Hematopoietic multipotent progenitor cell treated with erythropoietin and hydrocortisone succinate and interleukin-3 and kit ligand, for 4 days (in vitro differentiated cells): ENCODE results near the gene MYOM3.

Source experiments
- DNase-seq: peaks from one replicate; pipeline ENCODE4 v3.0.0-alpha.2; 2015

MYOM3 gene

DNA sequence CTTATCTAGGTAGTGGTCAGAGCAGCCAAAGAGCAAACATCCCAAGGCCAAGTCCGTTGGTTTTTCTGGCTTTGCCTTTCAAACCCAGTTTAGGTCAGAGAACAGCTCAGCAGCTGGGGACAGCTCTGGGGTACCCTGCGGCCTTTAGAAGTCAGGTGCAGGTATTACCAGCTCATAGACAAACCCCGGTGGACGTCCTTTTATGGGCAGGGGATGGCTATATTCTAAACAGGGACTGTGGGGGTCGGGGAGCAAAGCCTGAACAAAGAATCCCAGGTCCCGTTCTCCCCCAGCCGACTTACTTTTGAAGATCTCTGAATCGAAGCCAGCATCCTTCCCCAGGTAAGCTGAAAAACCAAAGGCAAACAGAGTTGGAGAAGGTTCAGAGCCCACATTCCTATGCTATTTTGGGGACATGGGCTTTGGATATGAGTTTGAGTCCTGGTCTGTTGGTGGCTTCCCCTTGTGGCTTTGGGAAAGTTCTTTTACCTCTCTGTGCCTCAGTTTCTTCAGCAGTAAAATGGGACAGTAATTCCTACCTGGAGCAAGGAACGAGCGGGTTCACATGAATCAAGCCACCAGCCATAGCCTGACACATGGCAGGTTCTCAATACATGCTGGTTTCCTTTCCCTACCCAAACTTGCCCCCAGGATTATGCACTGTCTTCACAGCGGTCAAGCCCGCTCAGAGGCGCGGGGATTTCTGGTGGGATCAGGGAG lies 16.6 kb downstream of the MYOM3 start:
- no peak for DNase-seq

DNA sequence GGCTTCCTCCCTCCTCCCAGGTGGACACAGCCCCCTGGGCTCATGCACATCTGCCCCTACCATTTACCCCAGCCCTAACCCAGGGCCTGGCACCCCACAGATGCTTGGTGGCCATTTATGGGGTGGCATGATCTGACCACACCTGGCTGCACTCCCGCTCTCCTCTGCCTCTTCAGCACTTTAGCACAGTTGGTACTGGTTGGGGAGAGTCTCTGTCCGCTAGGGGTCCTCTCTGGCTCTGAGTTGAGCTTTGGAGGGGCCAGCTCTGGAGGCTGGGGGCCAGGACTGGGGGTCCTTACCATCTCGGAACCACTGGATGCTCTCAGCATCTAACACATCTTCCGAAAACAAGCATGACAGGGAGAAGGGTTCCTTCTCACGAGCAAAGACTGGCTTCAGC lies 17.4 kb downstream of the MYOM3 start:
- DNase-seq, result no peak

DNA sequence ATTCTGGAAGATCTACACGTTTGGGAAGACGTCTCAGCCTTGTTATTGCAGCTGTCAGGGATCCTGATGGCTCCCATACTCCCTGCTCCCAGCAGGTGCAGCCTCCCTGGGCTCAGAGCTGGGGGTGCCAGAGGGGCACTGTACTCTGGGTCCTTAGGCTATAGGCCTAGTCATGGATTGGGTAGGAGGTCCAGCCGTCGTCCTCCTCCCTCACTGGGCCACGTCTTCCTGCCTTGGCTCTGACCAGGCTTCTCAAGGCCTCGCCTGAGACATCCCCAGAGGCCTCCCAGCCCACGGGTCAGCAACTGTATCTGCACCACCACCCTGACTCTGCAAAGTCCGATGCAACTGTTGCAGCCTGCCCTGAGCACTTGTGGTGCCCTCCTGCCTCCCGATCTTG lies 18.2 kb downstream of the MYOM3 start:
- no peak for DNase-seq

DNA sequence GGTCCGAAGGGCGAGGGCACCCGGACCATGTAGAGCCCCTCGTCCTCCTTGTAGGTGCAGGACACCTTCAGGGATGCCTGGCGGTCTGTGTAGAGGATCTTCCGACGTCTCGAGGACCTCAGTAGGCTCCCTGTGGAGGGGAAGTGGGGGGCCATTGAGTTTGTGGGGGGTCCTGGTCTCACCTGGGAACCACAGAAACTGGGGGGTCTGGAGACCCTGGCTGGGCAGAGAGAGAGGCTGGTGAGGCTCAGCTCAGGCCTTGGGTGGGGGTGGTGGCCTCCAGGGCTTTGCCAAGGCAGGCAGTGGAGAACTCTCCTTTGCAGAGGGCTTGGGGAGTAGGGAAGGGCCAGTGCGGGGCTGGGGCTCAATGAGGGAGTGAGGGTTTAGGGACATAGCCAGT lies 19.0 kb downstream of the MYOM3 start:
- DNase-seq, result no peak

DNA sequence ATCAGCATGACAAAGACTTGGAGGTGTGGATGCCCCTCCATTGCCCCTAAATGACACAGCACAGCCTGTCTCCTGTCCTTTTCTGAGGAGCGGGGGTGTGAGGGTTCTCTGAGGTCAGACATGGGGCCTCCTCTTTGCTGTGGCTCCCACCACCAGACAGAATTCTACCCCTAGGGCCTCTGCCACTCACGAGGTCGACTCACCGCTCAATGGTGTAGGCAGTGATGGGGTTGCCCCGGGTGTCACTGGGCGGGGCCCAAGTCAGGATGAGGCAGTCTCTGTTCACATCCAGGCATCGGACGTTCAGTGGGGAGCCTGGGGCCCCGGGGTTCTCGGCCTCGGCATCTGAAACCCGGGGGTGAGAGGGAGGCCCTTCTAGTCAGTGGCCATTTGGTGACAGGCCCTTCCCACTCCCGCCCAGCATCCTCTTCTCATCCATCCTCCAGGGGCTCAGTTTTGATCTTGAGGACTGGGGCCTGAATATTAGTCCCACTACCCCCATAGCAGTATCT lies 19.9 kb downstream of the MYOM3 start:
- DNase-seq, result no peak

DNA sequence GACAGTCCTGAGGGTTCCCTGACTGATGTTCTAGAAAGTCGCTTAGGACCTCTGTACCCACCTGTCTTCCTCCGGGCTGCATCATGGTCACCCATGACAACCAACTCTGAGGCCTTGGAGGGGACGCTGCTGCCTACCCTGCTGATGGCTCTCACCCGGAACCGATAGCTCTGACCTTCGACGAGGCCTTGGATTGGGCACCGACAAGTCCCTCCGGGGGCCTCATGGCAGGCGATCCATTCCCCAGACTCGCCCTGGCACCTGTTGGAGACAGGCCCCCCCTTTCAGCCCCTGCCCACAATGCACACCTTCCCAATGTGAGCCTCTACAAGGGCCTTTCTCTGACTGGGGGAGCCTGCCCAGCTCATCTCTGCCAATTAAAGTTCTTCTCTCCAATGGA lies 21.2 kb downstream of the MYOM3 start:
- DNase-seq, result no peak

DNA sequence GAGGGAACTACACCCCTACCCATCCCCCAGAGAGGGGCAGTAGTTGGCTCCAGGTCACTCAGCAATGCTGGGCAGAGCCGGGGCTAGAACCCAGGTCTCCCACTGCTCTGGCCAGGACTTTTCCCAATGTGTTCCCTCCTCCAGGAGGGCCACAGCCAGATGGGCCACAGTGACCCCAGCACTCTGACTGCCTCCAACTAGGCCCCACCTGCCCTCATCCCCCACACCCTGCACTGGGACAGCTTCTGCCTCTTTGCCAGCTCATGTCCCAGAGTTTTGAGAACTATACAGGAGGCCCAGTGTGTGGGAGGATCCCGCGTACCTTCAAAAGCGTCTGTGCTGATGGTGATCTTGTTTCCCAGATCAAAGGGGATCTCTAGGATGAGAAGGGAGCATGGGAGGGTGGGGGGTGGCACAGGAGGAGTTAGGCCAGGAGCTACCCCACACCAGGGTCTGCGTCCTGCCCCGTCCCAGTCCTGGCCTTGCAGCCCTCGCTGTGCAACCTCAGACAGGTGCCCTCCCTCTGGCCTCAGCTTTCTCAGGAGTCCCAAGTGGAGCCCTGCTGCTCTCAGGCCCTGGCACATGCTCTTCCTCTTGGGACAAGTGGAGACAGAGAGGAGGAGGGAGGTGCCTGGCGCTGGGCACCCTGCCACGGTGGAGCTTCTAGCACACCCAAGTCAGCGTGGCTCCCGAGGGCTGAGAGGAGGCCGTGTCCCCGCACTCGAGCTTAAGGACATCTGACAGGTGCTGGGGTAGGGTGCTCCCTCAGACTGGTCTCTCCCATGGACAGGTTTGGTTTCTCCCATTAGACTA lies 22.0 kb downstream of the MYOM3 start:
- no peak for DNase-seq

DNA sequence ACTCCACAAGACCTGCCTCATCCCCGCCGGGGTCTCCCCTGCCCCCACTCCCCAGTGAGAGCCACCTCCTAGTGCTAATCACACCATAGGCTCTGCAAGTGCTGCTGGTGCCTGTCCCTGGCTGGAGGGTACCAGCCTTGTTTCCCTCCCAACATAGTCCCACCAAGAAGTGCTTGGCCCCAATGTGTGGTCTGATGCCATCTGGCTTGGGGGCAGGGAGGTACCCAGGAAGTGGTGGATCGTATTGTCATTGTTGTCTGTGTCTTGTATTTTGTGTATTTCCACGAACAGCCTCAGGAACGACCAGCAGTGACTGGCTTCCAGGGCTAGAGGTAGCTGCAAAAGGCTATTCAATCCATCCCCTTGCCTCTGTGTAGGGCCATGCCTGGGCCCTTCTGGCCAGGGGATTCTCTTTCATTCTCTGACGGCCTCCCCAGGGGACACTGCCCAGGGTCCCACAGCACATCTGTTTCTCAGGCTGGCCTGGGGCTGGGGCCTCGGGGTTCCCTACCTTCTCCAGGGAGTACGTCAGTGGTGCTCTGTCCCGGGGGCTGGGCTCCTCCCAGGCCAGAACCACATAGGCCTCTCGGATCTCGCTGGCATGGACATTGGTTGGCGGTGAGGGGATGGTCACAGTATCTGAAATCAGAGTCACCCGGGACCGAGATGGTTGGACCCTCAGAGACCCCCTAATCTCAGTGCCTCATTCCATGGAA lies 22.8 kb downstream of the MYOM3 start:
- DNase-seq, result no peak

DNA sequence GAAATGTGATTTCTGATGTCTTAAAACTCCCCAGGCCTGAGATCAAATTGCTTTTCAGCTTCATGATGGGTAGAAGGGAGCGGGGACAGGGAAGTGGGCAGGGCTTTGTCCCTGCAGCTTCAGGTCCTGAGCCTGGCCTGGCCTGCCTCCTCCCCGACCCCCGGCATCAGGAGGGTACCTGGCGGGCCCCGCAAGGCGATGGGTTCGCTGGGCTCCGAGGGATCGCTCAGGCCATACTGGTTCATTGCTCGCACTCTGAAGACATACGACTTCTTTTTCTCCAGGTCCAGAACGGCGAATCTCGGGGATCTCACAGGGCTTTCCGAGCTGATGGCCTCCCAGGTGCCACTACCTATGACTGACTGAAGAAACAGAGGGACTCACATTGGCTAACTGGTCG lies 25.5 kb downstream of the MYOM3 start:
- DNase-seq, result no peak

DNA sequence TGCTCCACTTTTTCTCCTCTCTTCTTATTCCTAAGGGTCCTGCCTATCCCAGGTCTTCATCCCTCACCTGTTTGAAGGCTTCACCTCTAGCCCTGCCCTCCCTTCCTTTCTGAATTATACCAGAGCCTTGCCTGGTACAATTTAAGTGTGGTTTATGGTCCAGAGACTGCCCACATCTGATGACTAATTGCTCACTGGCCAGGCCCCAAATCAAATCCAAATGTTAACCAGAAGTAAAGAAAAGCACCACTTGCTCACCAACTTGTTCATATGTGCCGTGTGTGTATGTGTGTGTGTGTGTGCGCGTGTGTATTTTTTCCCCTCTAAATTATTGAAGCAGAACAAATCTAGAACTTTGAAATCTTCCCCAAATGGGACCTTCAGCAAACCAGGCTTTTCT lies 26.4 kb downstream of the MYOM3 start:
- DNase-seq, result no peak

DNA sequence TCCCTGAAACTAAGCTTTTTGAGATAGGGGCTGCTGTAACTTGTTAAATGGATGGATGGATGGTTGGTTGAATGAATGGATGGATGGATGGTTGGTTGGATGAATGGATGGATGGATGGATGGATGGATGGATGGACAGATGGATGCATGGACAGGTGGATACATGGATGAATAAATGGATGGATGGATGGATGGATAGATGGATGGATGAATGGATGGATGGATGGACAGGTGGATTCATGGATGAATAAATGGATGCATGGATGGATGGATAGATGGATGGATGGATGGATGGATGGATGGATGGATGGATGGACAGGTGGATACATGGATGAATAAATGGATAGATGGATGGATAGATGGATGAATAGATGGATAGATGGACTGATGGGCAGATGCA lies 26.9 kb downstream of the MYOM3 start:
- DNase-seq, result no peak

DNA sequence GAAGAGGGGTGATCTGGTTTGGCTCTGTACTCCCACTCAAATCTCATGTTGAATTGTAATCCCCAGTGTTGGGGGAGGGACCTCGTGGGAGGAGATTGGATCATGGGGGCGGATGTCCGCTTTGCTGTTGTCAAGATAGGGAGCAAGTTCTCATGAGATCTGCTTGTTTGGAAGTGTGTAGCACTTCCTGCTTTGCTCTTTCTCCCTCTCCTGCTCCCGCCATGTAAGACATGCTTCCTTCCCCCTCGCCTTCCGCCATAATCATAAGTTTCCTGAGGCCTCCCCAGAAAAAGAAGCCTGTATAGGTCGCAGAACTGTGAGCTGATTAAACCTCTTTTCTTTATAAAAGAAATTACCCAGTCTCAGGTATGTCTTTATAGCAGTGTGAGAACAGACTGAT lies 27.9 kb downstream of the MYOM3 start:
- DNase-seq, result no peak

DNA sequence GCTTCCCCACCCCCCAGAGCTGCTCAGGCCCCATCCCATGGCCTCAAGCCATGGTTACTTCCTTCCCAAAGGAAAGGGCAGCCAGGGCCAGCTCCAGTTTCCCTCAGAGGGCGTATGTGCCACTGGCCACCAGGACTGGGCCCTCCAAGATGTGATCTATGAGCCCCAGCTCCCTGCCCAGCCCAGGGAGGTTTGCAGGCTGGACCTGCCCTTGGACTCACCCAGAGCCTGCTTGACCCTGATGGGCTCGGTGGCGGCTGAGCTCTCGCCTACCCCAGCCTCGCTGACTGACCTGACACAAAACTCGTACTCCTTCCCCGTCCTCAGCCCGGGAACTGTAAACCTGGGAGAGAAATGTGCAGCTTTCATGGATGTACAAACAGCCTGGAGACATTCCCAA lies 29.6 kb downstream of the MYOM3 start:
- DNase-seq, result no peak

DNA sequence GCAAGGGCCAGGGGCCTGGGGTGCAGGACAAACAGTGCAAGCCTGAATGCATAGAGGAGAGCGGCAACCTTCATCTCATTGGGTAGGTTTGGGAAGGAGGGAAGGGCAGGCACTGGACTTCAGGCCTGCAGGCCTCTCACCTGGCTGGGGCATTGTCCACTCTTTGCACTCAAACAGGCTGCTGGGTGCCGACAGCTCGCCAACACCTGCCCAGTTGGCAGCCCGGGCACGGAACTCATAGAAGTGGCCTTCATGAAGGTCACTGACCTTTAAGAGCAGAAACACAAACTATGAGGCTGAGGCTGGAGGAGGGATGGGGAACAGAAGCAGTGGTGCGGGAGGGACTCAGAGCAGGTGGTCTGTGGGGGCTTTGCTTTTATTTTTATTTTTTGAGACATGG lies 30.7 kb downstream of the MYOM3 start:
- DNase-seq, result no peak

DNA sequence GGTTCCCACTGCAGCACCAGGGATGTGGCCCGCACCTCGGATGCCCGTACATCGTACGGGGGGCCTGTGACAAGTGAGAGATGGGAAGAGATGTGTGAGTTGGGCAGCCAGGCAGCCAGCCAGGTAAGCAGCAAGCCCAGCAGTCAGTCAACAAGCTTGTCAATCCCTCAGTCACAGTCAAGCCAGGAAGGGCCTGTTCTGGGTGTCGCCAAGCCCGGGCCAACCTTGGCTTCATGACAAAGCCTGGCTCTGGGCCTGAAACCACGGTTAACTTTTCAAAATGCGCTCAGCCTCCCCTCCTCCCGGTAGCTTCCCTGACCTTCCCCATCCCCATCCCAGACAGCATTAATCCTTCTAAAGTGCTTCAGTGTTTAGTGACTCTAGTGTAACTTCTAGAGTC lies 31.8 kb downstream of the MYOM3 start:
- no peak for DNase-seq

DNA sequence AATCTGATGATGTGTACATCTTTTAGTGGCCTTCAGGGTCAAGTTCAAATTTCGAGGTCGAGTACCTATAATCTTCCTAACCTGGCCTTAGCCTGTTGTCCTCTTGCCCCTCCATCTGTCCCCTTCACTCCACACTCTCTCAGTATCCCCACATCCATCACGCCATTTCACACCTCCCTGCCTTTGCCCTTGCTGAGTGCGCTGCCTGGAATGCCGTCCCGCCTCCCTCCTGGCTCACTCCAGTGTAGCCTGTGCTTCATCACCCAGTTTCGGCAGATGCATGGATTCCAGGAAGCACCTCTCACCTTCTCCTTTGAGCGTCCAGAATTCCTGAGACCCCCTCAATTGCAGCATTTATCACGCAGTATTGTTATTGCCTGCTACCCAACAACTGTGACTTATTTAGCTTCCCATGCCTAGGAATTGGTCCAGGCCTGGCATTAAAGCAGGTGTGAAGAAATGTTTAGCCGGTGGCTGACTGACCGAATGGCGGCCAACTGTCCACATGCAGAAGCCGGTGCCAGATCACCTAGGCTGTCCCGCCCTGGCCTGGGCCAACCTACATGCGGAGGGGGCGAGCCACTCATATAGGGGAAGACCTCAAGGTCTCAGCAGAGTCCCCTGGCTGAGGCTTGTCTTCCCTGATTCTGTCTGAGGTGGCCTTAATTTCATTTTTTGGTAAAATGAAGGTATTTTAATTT lies 34.5 kb downstream of the MYOM3 start:
- no peak for DNase-seq

DNA sequence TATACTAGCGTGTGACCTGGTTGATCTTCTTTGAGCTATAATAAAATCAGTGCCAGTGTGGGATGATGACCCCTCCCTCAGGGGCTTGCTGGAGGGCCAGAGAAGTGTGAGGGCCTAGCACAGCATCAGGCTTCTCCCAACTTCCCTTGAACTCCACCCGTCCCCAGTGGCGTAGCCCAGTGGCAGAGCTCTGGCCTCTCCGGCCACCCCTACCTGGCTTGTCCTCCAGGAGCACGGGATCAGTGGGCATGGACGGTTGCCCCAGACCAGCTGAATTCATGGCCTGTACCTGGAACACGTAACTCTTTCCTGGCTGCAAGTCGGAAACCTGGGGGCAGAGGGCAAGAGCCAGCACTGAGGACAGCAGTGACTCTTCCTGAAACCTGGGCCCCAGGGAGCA lies 36.0 kb downstream of the MYOM3 start:
- no peak for DNase-seq

DNA sequence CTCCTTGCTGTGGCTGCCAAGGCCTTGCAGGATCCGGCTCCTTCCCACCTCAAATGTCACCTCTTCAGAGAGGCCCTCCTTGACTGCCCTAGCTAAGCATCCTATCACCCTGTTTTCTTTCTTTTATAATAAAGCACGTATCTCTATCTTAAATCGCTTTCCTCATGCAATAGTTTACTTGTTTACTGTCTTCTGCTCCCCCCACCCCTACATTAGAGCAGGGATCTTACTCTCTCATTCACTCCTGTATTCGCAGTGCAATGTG lies 36.4 kb downstream of the MYOM3 start:
- DNase-seq, result no peak

DNA sequence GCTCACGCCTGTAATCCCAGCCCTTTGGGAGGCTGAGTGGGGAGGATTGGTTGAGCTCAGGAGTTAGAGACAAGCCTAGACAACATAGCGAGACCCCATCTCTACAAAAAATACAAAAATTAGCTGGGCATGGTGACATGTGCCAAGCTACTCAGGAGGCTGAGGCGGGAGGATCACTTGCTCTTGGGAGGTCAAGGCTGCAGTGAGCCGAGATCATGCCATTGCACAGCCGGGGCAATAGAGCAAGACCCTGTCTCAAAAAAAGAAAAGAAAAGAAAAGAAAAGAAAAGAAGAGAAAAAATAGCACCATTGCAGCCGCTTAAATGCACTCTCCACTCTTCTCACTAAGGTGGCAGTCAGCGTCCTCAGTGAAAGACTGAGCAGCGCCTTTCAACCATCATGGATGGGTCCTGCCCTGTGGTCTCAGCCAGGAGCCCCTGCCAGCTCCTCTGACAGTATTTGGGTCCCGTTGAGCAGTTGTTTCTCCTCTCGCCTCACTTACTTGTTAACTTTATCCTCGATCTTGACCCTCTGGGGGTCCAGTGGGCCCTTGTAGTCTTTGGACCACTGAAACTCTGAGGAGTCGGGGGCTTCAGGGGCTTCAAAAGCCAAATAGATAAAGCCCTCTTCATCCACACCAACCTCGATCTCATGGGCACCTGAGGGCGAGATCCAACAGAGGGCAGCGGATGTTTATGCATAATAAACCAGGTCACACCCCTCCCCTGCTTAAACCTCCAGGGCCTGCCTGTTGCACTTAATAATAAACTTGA lies 36.9 kb downstream of the MYOM3 start:
- peak; percentile 16 for DNase-seq

DNA sequence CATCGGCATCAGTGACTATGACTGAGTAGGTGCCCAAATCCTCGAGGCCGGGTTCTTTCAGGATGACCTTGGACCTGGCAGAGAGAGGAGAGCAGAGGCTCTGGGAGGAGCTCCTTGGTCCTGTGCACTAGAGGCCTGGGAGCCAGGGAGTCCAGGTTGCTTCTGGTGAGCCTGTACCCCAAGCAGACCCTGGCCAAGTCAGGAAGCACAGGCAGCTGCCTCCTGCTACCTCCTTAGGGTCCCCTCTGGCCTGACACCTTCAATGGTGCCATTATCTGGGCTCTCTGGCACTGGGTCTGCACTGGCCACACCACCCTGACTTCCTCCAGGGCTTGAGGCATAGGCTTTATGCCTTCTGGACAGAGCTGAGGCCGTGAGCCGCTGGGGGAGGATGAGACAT lies 37.7 kb downstream of the MYOM3 start:
- no peak for DNase-seq

DNA sequence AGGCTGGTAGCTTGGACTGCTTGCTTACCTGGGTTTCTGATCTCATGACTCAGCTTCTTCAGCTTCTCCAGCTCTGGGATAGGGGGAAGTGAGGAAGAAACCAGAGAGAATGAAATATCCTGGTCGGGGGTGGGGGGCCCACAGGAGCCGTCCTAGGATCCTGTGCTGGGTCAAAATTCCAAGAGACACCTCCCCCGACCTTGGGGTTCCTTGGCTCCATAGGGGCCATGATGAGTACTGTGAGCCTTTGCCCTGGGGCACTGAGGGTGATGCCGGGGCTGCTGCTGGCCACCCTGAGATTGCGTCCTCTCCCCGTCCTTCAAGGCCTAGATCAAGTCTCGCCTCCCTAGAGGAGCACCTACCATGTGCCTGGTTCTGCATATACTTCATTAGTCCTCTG lies 40.0 kb downstream of the MYOM3 start:
- no peak for DNase-seq

DNA sequence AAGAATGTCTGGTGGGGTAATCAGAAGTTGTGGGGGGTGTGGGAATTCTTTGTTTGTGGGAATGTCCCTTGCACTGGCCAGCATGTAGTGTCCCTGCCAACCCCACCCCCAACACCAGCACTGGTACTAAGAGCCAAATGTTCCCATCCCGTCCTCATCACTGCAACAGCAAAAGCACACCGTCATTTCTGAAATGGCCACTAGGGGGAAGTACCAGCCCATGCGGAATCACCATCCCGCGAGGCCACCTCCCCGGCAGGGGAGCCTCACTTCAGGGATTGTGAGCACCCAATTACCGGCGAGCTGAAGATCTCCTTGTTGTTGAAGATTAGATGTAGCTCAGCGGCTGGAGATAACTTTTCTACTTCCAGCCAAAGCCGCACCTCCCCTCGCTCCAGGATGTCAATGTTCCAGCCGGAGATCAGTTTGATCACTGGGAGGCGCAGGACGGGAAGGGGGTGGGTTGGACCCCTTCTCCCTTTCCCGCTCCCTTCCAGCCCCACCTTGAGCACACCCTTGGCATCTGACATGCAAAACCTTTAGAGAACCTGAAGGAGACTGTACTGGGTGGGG lies 41.0 kb downstream of the MYOM3 start:
- DNase-seq, result peak; percentile 87
